Uterus (tissue), 2 donors: ENCODE data around the gene TBCD.

Experiments
- CTCF ChIP-seq, 4 experiments: fragments of 200-600 bp in 2 of 4; fragments of 450-650 bp in 2 of 4; sonication (generic) in 2 of 4; IDR thresholded peaks; one replicate each; pipeline ENCODE4 v1.5.1; 2016 to 2019; ENCODE audit warnings: antibody characterized with exemption in 4 of 4, mild to moderate bottlenecking in 2 of 4, moderate library complexity in 1 of 4
- POLR2A ChIP-seq, 2 donors: fragments of 450-650 bp; IDR thresholded peaks; one replicate each; pipeline ENCODE4 v1.6.1; 2016; ENCODE audit warnings: antibody characterized with exemption in 2 of 2, mild to moderate bottlenecking in 1 of 2, moderate library complexity in 1 of 2

- no peak for TF ChIP-seq CTCF (IDR thresholded peaks at IDR 0.05)
- TF ChIP-seq POLR2A (IDR thresholded peaks at IDR 0.05): no peak
Observed at GRCh38 chr17:82722341-82723013, 29.4 kb upstream of the TBCD start.
